ENCODE measurements around the gene ISY1.

GRCh38 chr3:129085818-129086217 lies 75.0 kb downstream of the ISY1 start:
- no peak for TF ChIP-seq POLR2A (IDR thresholded peaks at IDR 0.05)
- no peak for TF ChIP-seq CTCF (IDR thresholded peaks at IDR 0.05)
